ENCODE results near the gene KIF4A.

GRCh38 chrX:70289793-70290770, at the start of gene KIF4A, which contains the start of gene PDZD11:
- TF ChIP-seq, protein P1, sequence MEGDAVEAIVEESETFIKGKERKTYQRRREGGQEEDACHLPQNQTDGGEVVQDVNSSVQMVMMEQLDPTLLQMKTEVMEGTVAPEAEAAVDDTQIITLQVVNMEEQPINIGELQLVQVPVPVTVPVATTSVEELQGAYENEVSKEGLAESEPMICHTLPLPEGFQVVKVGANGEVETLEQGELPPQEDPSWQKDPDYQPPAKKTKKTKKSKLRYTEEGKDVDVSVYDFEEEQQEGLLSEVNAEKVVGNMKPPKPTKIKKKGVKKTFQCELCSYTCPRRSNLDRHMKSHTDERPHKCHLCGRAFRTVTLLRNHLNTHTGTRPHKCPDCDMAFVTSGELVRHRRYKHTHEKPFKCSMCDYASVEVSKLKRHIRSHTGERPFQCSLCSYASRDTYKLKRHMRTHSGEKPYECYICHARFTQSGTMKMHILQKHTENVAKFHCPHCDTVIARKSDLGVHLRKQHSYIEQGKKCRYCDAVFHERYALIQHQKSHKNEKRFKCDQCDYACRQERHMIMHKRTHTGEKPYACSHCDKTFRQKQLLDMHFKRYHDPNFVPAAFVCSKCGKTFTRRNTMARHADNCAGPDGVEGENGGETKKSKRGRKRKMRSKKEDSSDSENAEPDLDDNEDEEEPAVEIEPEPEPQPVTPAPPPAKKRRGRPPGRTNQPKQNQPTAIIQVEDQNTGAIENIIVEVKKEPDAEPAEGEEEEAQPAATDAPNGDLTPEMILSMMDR (IDR thresholded peaks at IDR 0.05; ENCODE audit: low read length) = no peak
- TF ChIP-seq EZH2 (optimal IDR thresholded peaks at IDR 0.05; ENCODE audit: low read depth, low read length) = no peak

Measured in MM.1S (cell line).